EH (cell line): Measurements from ENCODE around the gene GLOD5.

Source experiments
- DNase-seq: peaks from one replicate; pipeline ENCODE4 v3.0.0-alpha.2; 2015; ENCODE audit warnings: low read depth

Gene GLOD5

DNA sequence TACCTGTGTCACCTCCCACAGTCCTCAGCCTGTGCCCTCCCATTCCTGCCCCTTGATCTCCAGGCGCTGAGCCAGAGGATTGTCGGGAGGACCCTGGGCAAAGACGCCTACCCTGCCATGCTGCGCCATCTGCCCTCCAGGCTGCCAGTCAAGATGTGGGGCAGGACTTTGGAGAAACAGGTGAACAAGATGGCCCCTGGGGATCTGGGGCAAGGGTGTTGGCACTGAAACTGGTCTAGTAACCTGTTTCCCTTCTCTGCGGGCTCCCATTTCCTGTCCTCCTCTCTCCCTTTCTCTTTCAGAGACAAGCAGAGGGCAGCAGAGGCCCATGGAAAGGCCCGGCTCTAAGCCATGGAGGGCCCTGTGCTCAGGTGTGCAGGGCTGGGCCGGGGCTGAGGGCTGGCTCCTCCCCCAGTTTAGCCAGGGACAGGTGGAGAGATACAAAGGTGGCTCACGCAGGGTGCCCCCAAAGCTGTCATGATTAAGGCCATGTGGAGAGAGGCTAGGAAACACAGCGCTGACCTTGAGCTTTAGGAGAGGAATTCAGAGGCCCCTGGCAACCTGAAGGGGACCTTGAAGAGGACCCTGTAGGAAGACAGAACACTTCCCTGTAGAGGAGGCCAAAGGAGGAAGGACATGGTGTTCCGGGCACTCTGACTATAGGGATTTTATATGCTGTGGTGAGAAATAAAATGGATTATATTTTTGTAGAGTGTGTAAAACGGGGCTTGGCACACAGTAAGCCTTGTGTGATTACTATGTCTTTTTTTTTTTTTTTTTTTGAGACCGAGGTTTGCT is at the start of gene GLOD5:
Gene GLOD5 (plus strand): TSS at position 74 of the 798 bp plus-strand sequence. CDS start 44 bp downstream, at position 118.
- DNase-seq, result peak; percentile 24

DNA sequence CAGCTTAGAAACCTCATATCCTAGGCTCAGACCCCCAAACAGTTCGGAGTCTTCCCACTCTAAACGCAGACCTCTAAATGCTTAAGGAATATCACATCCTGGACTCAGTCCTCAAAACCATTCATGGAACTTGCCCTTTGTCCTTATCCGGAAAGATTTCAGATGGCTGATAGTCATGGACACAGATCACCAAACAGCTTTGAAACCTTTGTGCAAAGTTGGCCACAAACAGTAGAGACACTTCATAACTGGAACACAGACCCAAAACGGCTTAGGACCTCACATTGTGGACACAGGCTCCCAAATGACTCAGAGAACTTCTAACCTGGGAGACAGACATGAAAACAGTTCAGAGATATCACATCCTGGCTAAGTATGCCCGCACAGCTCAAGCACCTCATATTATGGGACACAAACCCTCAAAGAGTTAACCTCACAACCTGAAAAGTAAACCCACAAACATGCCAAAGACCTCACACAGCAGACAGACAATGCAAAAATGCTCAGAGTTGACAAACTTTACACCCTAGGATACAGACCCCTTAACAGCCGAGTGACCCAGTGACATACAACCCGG is 49.5 kb upstream of the GLOD5 start:
- no peak for DNase-seq

DNA sequence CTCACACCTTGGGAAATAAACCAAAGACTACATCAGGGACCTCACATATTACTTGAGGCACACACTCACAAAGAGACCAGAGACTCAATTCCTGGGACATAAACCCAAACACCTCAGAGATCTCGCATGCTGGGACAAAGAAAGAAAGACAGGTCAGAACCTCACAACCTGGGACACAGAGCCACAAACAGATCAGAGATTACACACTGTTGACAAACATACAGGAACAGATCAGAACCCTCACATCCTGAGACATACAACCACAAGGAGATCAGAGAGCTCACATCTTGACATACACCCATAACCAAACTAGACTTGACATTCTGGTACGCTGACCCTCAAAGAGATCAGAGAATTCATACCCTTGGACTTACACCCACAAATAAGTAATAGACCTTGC is 47.7 kb upstream of the GLOD5 start:
- no peak for DNase-seq

DNA sequence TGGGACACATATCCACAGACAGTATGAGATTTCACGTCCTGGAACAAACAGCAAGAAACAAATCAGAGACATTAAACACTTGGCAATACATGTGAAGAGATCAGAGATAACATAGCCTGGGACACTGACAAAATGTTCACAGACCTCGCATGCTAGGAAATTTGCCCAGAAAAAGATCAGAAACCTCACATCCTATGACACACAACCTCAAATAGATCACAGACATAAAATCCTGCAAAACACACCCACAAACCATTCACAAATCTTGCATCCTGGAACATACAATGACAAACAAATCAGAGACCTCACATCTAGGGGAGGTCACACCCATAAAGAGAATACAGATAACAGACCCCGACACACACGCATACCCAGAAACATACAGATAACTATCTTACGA is 47.0 kb upstream of the GLOD5 start:
- no peak for DNase-seq

DNA sequence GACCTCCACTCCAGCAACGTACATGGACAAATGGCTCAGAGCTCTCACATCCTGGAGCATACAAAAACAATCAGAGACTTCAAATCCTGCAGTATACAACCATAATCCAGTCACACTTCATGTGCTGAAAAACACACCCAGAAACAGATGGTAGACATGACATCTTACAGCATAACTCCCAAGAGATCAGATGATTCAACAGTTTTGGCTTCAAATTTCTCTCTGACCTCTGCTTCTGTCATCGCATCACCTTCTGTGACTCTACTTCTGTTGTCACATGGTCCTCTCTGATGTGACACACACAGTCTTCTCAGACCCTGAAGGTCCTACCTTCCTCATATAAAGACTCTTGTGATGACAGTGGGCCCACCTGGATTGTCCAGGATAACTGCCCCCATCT is 46.5 kb upstream of the GLOD5 start:
- DNase-seq, result peak; percentile 20

DNA sequence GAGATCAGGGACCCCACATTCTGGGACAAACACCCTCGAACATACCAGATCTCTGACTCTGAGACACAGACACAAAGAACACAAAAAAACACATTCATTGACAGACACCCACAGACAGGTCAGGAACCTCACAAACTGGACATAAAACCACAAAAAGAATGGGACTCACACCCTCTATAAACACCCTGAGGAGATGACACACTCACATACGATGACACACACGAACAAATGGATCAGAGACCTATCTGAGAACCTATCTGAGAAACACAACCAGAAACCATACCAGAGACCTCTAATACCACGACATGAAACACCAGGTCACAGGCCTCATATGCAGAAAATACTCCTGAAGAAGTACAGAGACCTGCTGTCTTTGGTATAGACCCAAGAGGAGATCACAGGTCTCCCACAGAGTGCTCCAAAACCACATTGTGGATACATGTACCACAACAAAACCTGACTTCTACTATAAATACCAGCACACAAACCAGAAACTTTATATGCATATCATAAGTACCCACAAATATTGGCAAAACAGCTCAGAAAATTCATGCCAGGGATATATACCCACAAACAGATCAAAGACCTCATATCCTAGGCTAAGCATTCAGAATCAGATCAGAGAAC is 45.6 kb upstream of the GLOD5 start:
- DNase-seq, result no peak

DNA sequence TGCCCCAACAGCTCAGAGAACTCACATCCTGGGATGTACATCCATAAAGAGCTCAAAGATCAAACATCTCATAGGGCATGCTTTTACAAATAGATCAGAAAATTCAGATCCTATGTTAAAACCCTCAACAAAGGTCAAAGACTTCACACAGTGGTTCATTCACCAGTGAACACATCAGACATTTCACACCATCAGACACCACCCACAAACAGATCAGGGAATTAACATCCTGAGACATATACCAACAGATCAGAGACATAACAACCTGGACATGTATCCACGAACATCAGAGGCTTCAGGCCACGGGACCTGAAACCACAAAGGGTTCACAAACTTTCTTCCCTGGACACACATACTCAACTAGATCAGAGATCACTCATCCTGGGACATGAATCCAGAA is 41.6 kb upstream of the GLOD5 start:
- no peak for DNase-seq

DNA sequence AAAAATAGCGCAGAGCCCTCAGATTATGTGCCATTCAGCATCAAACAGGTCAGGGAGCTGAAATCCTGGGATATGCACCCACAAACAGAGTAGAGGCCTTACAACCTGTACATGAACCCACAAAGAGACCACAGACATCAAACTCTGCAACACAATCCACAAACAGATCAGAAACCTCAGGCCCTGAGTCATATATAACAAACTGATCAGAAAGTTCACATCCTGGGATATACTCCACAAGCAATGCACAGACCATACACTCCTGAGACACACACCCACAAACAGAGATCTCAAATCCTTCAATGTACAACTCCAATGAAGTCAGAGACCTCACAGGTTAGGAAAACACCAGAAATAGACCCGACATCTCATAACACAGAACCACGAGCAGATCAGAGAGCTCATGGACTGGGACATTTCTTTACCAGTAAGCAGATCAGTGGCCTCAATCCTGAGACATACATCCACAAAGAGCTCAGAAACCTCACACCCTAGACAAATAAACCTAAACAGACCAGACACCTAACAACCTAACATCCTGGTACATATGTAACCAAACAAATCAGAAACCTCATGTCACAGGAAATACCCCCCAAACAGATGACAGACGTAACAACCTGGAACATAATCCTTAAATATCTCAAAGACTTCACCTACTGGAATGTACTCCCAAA is 40.8 kb upstream of the GLOD5 start:
- no peak for DNase-seq

DNA sequence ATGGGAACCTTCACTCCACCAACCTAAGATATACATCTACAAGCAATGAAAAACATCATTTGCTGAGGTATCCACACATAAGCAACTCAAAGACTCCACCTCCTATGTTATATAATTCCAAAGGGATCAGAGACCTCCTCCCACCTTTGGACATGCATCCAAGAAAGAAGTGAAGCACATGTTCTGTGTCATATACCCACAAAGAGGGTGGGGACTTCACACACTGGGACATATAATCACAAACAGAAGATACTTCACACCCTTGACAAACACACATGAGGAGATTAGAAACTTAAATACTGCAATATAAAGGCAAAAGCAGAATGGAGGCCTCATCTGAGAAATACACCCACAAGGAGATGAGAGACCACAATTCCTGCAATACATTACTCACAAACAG is 39.6 kb upstream of the GLOD5 start:
- no peak for DNase-seq

DNA sequence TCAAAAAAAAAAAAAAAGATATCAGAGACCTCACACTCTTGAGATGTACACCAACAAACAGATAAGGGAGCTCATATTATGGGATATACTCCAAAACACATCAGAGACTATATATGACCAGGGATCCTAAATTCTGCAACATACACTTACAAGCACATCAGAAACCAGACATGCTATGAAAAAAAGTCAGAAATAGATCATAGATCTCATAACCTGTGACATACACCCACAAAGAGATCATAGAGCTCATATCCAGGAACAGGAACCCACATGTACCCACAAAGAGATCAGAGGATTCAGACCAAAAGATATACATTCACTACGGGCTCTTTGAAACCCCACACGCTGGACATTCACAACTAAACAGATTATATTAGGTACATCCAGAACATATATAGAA is 35.0 kb upstream of the GLOD5 start:
- no peak for DNase-seq

DNA sequence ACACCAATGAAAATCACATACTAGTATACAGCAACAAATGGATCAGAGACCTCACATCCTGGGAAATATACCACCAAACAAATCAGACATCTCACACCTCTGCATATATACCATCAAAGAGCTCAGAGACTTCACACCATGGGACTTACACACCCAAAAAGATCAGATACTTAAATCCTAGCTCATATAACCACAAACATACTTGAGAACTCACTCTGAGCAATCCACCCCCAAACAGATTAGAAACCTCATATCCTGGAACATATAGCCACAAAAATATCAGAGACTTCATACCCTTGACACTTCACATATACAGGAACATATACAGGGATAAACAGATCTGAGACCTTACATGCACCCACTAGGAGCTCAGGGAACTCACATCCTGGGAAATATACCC is 32.9 kb upstream of the GLOD5 start:
- DNase-seq, result no peak

DNA sequence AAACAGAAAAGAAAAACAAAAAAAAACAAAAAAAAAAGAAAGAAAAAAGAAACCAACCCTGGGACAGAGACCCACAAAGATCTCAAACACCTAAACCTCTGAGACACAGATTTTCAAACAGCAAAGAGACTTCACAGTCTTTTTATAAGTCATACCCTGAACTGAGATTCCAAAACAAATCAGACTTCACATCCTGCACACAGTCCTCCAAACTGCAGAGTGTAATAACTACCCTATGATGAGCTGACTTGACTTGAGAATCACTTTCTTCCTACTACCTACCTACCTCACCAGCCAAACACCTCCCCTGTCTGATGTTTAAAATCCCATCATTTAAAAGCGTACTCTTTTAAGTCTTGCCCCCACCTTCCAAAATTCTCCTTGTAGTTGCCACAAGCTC is 25.2 kb upstream of the GLOD5 start:
- no peak for DNase-seq

DNA sequence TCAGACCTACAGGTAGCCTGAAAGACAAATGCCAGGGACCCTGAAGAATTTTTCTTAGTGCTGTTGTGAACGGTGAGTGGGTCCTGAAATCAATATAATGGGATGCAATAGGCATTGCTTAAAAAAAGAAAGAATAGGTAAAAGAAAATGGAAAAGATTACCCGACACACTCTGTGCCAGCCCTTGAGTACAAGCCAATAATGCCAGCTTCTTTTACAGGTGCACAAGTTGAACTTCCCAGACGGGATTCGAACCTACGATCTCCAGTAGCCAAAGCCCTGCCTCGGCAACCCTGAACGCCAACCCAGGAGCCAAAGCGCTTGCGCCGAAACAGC is 24.7 kb upstream of the GLOD5 start:
- DNase-seq, result no peak

DNA sequence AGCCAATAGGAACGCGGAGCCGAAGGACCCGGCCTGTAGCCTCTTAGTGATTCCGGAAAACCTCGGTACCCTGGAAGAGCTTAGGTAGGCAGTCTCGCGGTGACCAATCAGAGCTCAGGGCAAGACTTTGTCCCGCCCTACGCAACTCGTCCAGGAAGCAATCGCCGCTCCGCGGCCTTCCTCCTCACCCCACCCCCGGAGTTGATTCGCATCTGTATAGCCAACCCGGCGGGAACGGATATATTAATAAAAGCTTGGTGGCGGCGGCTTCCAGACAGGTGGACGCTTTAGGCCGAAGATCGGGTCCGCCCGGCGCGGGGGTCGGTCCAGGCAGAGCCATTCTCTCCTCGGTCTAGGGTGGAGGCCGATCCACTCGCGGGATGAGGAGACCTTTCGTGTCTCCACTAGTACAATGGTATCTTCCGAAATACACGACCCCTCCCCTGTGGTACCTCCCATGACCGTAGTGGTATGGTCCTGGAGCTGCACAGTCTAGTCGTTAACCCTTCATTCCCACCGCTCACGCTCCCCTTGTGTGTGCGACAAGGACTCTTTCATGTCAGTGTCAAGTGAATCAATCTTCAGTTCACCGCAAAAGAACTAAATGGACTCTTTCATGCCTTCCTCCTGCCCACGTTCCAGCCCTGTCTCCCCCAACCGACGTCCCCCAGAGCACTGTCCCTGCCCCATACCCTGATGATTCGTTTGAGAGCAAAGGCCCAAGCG is 24.2 kb upstream of the GLOD5 start:
- DNase-seq, result peak; percentile 97

DNA sequence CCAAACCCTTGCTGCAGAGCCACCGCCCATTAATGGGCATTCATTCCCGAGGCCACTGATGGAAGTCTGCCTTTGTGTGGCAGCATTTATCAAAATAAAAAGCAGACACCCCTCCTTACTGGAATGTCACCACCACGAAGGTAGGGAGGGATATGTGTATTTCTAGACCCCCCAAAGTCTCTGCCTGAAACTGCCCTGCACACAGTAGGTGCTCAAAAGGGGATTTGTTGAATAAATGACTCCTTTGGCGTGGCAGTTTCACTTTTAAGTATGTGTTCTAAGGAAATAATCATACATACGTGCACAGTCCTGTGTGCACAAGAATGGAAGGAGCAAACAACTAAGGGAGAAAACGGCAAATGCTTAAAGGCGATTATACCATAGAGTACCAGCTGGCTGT is 23.6 kb upstream of the GLOD5 start:
- DNase-seq, result no peak

DNA sequence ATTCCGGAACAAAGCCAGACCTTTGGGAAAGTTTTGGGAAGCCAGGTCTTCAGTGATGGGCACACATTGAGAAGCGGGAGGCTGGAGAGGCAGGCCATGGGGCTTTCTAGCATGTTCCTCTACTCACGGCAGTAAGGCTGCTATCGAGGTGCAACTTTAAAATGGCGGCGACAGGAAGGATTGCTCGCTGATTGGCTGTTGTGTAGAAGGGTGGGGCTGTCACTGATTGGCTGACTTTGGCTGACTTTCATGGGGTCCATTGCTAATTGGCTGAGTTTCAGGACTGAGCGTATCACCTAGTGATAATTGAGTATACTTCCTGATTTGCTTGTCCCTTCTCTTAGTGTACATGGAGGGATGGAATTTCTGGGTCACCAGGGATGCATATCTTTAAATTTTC is 19.7 kb upstream of the GLOD5 start:
- no peak for DNase-seq

DNA sequence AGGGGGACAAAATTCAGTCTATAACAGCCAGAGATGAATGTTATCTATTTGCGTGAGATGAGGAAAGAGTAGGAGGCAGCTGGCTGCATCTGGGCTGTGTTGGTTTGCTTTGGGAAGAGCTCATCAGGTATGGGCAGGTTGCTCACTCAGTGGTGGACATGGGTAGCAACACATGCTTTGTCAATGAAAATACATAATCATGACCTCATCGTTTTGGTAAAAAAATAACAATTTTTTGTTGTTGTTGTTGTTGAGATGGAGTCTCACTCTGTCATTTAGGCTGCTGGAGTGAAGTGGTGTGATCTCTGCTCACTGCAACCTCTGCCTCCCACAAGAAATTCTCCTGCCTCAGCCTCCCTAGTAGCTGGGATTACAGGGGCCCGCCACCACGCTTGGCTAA is 16.3 kb upstream of the GLOD5 start:
- DNase-seq, result no peak

DNA sequence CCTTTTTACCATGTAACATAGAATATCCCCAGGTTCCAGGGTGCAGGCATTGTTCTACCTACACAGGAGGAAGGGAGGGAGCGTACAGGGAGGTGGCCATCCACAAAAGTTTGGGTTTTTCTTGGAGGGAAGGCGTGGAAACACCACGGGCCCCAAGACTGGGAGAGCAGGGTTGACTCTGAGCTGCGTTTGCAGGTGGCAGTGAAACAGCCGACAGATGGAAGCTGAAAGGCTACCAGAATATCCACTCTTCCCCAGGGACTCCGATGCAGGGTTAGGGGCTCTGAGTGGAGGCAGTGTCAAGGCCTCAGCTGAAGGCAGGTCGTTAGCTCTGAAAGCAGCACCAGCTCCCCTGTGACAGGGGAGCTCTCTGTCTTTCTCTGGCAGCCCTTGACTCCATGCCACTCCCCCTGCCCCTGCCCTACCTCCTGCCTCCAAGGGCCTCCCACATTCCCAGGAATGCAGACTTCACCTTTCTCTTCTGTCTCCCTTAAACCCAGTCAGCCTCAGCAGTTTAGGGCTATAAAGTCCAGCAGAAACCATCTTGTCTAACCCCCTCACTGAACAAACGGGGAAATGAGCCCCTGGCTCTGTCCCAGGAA is 14.0 kb upstream of the GLOD5 start:
- no peak for DNase-seq

DNA sequence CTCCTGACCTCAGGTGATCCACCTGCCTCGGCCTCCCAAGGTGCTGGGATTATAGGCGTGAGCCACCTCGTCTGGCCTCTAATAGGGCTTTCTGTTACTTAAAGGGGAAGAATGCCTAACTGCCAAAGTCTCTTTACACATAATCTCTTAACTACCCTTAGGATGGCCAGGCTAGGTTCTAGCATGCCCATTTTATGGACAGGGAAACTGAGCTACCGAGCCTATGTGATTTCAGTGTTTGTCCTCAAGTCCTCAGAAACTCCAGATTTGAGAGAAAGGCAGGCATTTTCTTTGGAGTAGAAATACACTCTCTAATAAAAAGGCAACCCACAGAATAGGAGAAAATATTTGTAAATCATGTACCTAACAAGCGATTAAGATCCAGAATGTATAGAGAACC is 12.4 kb upstream of the GLOD5 start:
- DNase-seq, result no peak

DNA sequence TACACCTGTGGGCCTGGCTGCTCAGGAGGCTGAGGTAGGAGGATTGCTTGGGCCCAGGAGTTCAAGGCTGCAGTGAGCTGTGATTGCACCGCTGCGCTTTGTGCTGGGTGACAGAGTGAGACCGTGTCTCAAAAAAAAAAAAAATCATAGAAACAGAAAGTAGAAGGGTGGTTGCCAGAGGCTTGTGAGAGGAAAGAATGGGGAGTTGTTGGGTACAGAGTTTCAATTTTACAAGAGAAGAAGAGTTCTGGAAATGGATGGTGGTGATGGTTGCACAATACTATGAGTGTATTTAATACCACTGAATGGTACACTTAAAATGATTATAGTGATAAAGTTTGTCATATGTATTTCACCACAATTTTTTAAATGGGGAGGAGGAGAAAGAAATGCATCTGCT is 10.2 kb upstream of the GLOD5 start:
- DNase-seq, result no peak

DNA sequence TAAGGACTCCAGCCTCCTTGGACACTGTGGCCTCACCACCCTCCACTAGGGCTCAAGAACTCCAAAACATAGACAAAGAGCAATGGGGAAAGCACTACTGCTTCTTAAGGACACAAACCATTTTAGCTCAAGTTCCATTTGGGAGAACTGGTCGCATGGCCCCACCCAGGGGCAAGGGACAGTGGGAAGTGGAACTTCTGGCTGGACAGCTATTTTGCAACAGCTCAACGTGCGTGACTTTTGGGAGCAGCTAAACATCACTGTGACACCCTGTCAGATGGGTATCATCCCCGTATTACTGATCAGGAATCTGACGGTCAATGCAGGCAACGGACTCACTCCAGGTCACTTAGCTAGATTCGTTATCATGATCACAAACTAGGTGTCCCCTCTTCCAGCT is 9.0 kb upstream of the GLOD5 start:
- no peak for DNase-seq

DNA sequence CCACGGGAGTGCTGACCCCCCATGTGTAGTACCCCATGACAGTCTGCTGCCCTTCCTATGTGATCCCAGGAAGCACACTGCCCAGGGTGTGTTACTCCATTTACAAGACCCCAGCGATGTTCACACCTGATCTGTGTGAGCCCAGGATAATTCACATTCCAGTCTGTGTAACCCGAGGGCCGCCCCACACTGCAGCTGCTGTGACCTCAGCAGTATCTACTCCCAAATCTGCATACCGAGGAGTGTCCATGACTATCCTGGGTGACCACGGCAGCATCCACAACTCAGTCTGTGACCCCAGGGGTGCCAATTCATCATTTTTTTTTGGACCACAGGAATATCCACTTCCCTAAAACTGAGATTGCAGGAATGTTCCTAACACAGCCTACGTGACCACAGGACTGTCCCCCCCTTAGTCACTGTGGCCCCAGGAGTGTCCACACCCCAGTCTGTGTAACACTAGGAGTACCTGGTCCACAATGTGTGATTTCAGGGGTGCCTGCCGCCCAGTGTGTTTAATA is 7.8 kb upstream of the GLOD5 start:
- DNase-seq, result no peak
